GM23248 (cell line): ENCODE measurements around the gene PRSS57.

Experiments
- EZH2 ChIP-seq: fragments of 200-600 bp; sonication (generic); IDR thresholded peaks from 2 replicates; pipeline ENCODE4 v1.6.1; 2018; ENCODE audit warnings: antibody characterized with exemption, mild to moderate bottlenecking; ENCODE audit not compliant: insufficient read depth, poor library complexity, severe bottlenecking
- EZH2phosphoT487 ChIP-seq: fragments of 200-600 bp; sonication (generic); IDR thresholded peaks from 2 replicates; pipeline ENCODE4 v1.6.1; 2018; ENCODE audit warnings: antibody characterized with exemption, moderate library complexity, mild to moderate bottlenecking, low read depth; ENCODE audit not compliant: insufficient read depth

DNA sequence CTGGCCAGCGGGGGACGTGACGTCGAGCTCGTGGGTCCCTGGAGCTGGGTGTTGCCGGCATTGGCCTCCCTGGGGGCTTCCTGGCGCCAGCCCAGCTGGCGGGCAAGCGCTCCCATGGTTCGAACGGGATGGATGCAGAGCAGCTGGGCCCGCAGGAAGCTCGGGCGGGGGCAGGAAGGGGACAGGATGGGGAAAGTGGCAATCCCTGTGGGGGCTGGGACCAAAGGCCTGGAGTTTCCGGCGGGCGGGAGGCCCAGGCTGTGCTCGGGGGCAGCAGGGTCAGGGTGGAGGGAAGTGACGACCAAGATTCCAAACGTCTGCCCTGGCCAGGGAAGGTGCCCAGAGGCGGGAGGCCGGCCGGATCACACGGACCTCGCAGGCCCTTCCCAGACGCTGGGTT lies 32.8 kb upstream of the PRSS57 start:
- TF ChIP-seq EZH2 (no peak), EZH2phosphoT487 (no peak)
